PC-9 (cell line): Measurements from ENCODE around the gene CBL.

Experiments used
- EZH2 ChIP-seq: fragments of 200-600 bp; sonication (generic); IDR thresholded peaks from 2 replicates; pipeline ENCODE4 v1.8.0; 2017; ENCODE audit warnings: antibody characterized with exemption, low read depth
- TF ChIP-seq, protein P1 (sequence below): fragments of 200-600 bp; sonication (generic); conservative IDR thresholded peaks from 2 replicates; pipeline ENCODE4 v1.6.1; 2017; ENCODE audit warnings: mixed run types, antibody characterized with exemption, mild to moderate bottlenecking, moderate library complexity

DNA sequence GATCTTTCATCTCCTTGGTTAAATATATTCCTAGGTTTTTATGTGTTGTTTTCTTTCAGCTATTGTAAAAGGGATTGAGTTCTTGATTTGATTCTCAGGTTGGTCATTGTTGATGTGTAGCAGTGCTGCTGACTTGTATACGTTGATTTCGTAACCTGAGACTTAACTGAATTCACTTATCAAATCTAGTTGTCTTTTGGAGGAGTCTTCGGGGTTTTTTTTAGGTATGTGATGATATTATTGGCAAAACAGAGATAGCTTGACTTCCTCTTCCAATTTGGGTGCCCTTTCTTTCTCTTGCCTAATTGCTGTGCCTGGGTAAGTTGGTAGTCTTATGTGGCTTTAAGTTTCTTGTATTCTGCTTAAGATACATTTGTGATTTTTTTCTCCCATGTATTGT lies 52.8 kb downstream of the CBL start:
- TF ChIP-seq, protein P1, sequence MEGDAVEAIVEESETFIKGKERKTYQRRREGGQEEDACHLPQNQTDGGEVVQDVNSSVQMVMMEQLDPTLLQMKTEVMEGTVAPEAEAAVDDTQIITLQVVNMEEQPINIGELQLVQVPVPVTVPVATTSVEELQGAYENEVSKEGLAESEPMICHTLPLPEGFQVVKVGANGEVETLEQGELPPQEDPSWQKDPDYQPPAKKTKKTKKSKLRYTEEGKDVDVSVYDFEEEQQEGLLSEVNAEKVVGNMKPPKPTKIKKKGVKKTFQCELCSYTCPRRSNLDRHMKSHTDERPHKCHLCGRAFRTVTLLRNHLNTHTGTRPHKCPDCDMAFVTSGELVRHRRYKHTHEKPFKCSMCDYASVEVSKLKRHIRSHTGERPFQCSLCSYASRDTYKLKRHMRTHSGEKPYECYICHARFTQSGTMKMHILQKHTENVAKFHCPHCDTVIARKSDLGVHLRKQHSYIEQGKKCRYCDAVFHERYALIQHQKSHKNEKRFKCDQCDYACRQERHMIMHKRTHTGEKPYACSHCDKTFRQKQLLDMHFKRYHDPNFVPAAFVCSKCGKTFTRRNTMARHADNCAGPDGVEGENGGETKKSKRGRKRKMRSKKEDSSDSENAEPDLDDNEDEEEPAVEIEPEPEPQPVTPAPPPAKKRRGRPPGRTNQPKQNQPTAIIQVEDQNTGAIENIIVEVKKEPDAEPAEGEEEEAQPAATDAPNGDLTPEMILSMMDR: no peak
- TF ChIP-seq EZH2: no peak
